K562 (cell line): ENCODE measurements around the gene INTS6.

Experiments used
- POLR2A ChIP-seq: fragments of 450-650 bp; conservative IDR thresholded peaks from 2 replicates; pipeline ENCODE4 v1.6.1; 2016
- TEAD4 ChIP-seq, 2 experiments: sonication (generic) in 1 of 2; formaldehyde crosslinking in 1 of 2; IDR thresholded peaks; 2 replicates each; pipeline versions ENCODE4 v1.6.1 to v1.8.0; 2012 to 2022; ENCODE audit warnings: borderline replicate concordance in 1 of 2, inconsistent platforms in 1 of 2, low read length in 1 of 2, mild to moderate bottlenecking in 1 of 2, missing genetic modification reagents in 1 of 2

DNA sequence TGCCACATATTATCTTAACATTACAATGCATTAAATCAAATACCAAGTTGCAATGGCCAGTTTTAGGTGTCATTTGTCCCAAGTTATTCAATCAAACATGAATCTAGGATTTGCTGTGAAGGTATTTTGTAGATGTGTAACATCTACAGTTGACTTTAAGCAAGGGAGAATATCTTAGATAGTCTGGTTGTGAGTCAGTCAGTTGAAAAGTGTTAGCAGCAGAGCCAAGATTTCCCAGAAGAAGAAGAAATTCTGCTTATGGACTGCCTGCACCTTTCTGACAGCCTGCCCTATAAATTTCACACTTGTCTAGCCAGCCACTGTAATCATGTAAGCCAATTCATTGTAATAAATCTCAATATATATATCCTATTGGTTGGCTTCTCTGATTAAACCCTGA lies 41.3 kb upstream of the INTS6 start:
- TF ChIP-seq POLR2A, result no peak
- no peak for TF ChIP-seq TEAD4 (IDR thresholded peaks at IDR 0.05; ENCODE audit: low read length)
- TF ChIP-seq TEAD4 (CRISPR knock-in tag; IDR thresholded peaks at IDR 0.05; ENCODE audit: borderline replicate concordance), result no peak
